ENCODE data around the gene FBXL5. TPM values are rescaled to one million over a fixed set of nuclear protein-coding genes. Genes with fewer than 3 reads are reported as not detected.

The FBXL5 gene
- total and polyA plus RNA-seq, 9 of the 15 experiments (the other 6 are each of a cell fraction or from before 2014, with no cell fraction given) = 6.0 to 35.2 (median 22.1) TPM

- TF ChIP-seq MTA1 (IDR thresholded peaks at IDR 0.05; ENCODE audit: borderline replicate concordance) (no peak), SFPQ (IDR thresholded peaks at IDR 0.05; ENCODE audit: low read depth, low read length) (no peak), NFYB (IDR thresholded peaks at IDR 0.05; ENCODE audit: extremely low read depth, insufficient read length) (no peak), SNAPC5 (CRISPR knock-in tag; IDR thresholded peaks at IDR 0.05) (no peak), THRA (IDR thresholded peaks at IDR 0.05) (no peak), DPF2 (IDR thresholded peaks at IDR 0.05) (no peak; the same call in 1 of the 2 replicates), DDX20 (tag; IDR thresholded peaks at IDR 0.05; ENCODE audit: low read depth) (no peak), SRSF3 (IDR thresholded peaks at IDR 0.05; ENCODE audit: insufficient read depth, low read length) (no peak), ZZZ3 (IDR thresholded peaks at IDR 0.05) (no peak), NCOA2 (IDR thresholded peaks at IDR 0.05; ENCODE audit: partially characterized antibody in 2 of 2) (no peak), HLTF (IDR thresholded peaks at IDR 0.05) (peak; percentile 67; the same call in 1 of the 2 replicates), KDM4B (IDR thresholded peaks at IDR 0.05; ENCODE audit: borderline replicate concordance in 2 of 2, low read depth in 1 of 2) (no peak), HOMEZ (CRISPR knock-in tag; IDR thresholded peaks at IDR 0.05) (no peak), ARID2 (IDR thresholded peaks at IDR 0.05) (no peak), ZC3H8 (IDR thresholded peaks at IDR 0.05) (no peak), GTF2A2 (tag; IDR thresholded peaks at IDR 0.05) (no peak)
- TF ChIP-seq, protein P1, sequence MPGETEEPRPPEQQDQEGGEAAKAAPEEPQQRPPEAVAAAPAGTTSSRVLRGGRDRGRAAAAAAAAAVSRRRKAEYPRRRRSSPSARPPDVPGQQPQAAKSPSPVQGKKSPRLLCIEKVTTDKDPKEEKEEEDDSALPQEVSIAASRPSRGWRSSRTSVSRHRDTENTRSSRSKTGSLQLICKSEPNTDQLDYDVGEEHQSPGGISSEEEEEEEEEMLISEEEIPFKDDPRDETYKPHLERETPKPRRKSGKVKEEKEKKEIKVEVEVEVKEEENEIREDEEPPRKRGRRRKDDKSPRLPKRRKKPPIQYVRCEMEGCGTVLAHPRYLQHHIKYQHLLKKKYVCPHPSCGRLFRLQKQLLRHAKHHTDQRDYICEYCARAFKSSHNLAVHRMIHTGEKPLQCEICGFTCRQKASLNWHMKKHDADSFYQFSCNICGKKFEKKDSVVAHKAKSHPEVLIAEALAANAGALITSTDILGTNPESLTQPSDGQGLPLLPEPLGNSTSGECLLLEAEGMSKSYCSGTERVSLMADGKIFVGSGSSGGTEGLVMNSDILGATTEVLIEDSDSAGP (CRISPR knock-in tag; IDR thresholded peaks at IDR 0.05) = no peak
- TF ChIP-seq, protein P2, sequence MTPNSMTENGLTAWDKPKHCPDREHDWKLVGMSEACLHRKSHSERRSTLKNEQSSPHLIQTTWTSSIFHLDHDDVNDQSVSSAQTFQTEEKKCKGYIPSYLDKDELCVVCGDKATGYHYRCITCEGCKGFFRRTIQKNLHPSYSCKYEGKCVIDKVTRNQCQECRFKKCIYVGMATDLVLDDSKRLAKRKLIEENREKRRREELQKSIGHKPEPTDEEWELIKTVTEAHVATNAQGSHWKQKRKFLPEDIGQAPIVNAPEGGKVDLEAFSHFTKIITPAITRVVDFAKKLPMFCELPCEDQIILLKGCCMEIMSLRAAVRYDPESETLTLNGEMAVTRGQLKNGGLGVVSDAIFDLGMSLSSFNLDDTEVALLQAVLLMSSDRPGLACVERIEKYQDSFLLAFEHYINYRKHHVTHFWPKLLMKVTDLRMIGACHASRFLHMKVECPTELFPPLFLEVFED (CRISPR knock-in tag; conservative IDR thresholded peaks at IDR 0.05) = no peak
Observed at GRCh38 chr4:15681372-15682241, 26.4 kb upstream of the FBXL5 start, which contains the start of gene FAM200B (continued).
